Measurements from ENCODE around the gene UCK2. TPM values are rescaled to one million over a fixed set of nuclear protein-coding genes. Genes with fewer than 3 reads are reported as not detected.

UCK2 gene
- total RNA-seq, 6 experiments from 2014 or later: 42.5 to 60.0 (median 52.1) TPM

DNA sequence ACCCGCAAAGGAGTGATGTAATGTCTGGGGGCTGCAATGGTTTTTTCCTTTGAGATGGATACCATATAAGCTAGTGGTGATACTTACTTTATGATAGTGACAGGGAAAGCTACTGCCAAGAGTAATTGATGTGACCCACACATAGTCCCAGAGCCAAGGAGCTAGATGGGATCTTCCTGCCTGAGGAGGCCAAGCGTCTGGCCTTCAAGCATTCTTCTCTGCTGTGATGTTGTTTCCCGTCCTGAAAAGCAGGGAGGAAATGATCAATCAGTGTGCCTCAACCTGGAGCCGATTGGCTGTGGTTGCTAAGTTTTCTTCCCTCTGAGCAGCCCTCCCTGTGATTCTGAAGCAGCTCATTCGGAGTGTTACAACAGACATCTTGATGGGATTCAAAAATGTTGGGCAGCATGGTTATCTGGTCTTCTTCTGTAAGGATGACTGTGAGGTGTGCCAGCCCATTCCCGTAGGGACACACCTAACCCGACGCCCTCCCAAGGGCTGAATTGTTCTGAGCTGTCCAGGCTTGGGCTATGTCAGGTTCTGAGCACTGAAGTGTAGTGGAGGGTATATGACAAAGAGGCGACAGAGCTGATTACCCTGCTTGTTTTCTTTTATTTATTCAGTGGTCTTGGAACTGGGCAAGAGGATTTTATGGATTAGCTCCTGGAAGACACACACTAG, 56.7 kb downstream of the UCK2 start:
- no peak for DNase-seq

DNA sequence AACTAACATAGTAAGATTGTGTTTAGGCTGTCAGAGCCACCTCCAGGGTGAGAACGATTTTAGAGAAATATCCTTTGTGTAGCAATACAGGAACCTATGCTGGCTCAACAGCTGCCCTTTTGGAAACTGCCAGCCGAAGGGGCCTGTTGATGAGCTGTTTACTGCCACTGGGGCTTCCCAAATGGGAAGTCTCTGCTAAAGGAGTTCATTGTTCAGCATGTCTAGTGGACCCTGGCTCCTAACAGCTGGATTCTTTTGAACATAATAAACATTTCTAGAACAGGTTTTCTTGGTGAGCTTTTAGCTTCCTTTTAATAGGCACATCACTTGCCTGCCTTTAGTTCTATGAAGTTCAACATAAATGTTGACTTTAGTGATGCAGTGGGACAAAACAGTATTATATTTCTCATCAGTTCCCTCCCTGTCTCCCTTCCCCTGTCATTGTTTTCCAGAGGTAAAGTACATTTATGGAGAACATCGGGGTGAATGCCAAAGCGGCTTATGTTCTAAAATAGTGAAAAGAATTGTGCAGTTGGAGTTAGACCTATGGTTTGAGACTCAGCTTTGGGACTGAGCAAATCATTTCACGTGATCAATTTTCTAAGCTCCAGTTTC, 57.4 kb downstream of the UCK2 start:
- H3K4me1 Mint-ChIP-seq (ENCODE audit: low read depth): peaks cover 64% of the 10 kb centered on the region
- no peaks in the 10 kb centered on the region for H3K9me3 Mint-ChIP-seq
- H3K36me3 Mint-ChIP-seq (ENCODE audit: low read depth): peaks cover 8% of the 10 kb centered on the region
- TF ChIP-seq, protein P1, sequence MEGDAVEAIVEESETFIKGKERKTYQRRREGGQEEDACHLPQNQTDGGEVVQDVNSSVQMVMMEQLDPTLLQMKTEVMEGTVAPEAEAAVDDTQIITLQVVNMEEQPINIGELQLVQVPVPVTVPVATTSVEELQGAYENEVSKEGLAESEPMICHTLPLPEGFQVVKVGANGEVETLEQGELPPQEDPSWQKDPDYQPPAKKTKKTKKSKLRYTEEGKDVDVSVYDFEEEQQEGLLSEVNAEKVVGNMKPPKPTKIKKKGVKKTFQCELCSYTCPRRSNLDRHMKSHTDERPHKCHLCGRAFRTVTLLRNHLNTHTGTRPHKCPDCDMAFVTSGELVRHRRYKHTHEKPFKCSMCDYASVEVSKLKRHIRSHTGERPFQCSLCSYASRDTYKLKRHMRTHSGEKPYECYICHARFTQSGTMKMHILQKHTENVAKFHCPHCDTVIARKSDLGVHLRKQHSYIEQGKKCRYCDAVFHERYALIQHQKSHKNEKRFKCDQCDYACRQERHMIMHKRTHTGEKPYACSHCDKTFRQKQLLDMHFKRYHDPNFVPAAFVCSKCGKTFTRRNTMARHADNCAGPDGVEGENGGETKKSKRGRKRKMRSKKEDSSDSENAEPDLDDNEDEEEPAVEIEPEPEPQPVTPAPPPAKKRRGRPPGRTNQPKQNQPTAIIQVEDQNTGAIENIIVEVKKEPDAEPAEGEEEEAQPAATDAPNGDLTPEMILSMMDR (IDR thresholded peaks at IDR 0.05): no peak
- H3K27ac Mint-ChIP-seq: peak overlapping the region; percentile 20; the same call in 1 of the 2 replicates
- DNase-seq: no peak
- H3K27me3 Mint-ChIP-seq (ENCODE audit: insufficient read depth): no peaks in the 10 kb centered on the region
- H3K4me3 Mint-ChIP-seq: no peak overlapping the region

More for the DNA sequence above, 56.7 kb downstream of the UCK2 start:
- H3K27me3 Mint-ChIP-seq (ENCODE audit: insufficient read depth): no peaks in the 10 kb centered on the region
- H3K4me3 Mint-ChIP-seq: no peak overlapping the region
- TF ChIP-seq, protein P1 (IDR thresholded peaks at IDR 0.05): no peak
- peak overlapping the region; percentile 20 for H3K27ac Mint-ChIP-seq
- H3K4me1 Mint-ChIP-seq (ENCODE audit: low read depth): peaks cover 58% of the 10 kb centered on the region
- no peaks in the 10 kb centered on the region for H3K9me3 Mint-ChIP-seq
- peaks cover 10% of the 10 kb centered on the region for H3K36me3 Mint-ChIP-seq (ENCODE audit: low read depth)

DNA sequence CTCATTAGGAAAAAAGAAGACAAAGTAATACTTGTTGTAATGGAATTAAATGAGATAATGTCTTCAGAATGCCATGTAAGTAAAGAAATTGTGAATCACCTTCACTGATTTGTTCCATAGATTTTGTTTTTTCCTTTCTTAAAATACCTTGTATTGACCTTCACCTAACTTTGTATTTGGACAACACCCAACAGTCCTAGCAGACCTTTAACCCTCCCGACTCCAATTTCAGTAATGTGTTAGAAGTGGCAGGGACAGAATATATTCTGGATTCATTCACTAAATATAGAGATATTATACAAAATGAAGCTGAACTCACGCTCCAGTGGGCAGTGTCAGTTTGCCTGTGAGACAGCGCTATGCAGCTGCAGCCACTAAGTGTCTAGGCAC, 57.9 kb downstream of the UCK2 start:
- DNase-seq: no peak
- no peak overlapping the region for H3K27ac Mint-ChIP-seq
- H3K4me1 Mint-ChIP-seq (ENCODE audit: low read depth): peaks cover 69% of the 10 kb centered on the region

GRCh38 chr1:165886193-165886592, 58.8 kb downstream of the UCK2 start:
- peaks cover 74% of the 10 kb centered on the region for H3K4me1 Mint-ChIP-seq (ENCODE audit: low read depth)
- no peaks in the 10 kb centered on the region for H3K9me3 Mint-ChIP-seq
- DNase-seq: no peak
- H3K27me3 Mint-ChIP-seq (ENCODE audit: insufficient read depth): no peaks in the 10 kb centered on the region
- TF ChIP-seq, protein P1 (IDR thresholded peaks at IDR 0.05): no peak
- H3K27ac Mint-ChIP-seq: no peak overlapping the region
- H3K4me3 Mint-ChIP-seq: no peak overlapping the region
- peaks cover 8% of the 10 kb centered on the region for H3K36me3 Mint-ChIP-seq (ENCODE audit: low read depth)

More for the DNA sequence above, 57.9 kb downstream of the UCK2 start:
- H3K27me3 Mint-ChIP-seq (ENCODE audit: insufficient read depth): no peaks in the 10 kb centered on the region
- H3K9me3 Mint-ChIP-seq: no peaks in the 10 kb centered on the region
- H3K36me3 Mint-ChIP-seq (ENCODE audit: low read depth): peaks cover 8% of the 10 kb centered on the region
- TF ChIP-seq, protein P1 (IDR thresholded peaks at IDR 0.05): no peak
- no peak overlapping the region for H3K4me3 Mint-ChIP-seq

- peaks cover 75% of the 10 kb centered on the region for H3K4me1 Mint-ChIP-seq (ENCODE audit: low read depth)
- H3K36me3 Mint-ChIP-seq (ENCODE audit: low read depth): peaks cover 16% of the 10 kb centered on the region
- H3K9me3 Mint-ChIP-seq: no peaks in the 10 kb centered on the region
- H3K4me3 Mint-ChIP-seq: no peak overlapping the region
- no peaks in the 10 kb centered on the region for H3K27me3 Mint-ChIP-seq (ENCODE audit: insufficient read depth)
- DNase-seq: no peak
- no peak overlapping the region for H3K27ac Mint-ChIP-seq
- TF ChIP-seq, protein P1 (IDR thresholded peaks at IDR 0.05): no peak
These were observed 59.6 kb downstream of the UCK2 start for GRCh38 chr1:165886983-165887382.

Data from HFFc6 (cell line).